SK-N-SH (cell line): ENCODE results near the gene MRPS18A.

Source experiments
- CTCF ChIP-seq: fragments of 200-600 bp; sonication (generic); IDR thresholded peaks from 2 replicates; pipeline ENCODE4 v1.6.1; 2017; ENCODE audit warnings: antibody characterized with exemption, mild to moderate bottlenecking, moderate library complexity
- EP300 ChIP-seq, 2 experiments: IDR thresholded peaks; 2 replicates each; pipeline versions ENCODE4 v1.4.0 to v1.6.1; 2012; ENCODE audit warnings: borderline replicate concordance in 1 of 2, low read depth in 1 of 2, low read length in 1 of 2
- EZH2phosphoT487 ChIP-seq: fragments of 200-600 bp; sonication (generic); IDR thresholded peaks from 2 replicates; pipeline ENCODE4 v1.6.1; 2017; ENCODE audit warnings: low read depth, mixed run types, mild to moderate bottlenecking, antibody characterized with exemption, moderate library complexity, borderline replicate concordance
- FOXJ3 ChIP-seq: sonication (generic); formaldehyde crosslinking; IDR thresholded peaks from 2 replicates; pipeline ENCODE4 v1.5.1; 2020; ENCODE audit warnings: mild to moderate bottlenecking, missing genetic modification reagents
- MXI1 ChIP-seq: IDR thresholded peaks from 2 replicates; pipeline ENCODE4 v1.6.1; 2012; ENCODE audit warnings: mild to moderate bottlenecking, low read depth, low read length, improper control_type of control experiment
- PBX3 ChIP-seq: IDR thresholded peaks from 2 replicates; pipeline ENCODE4; 2012
- POLR2AphosphoS5 ChIP-seq: IDR thresholded peaks from 2 replicates; pipeline ENCODE4 v1.6.1; 2012; ENCODE audit warnings: low read depth, low read length
- TCF12 ChIP-seq: IDR thresholded peaks from 2 replicates; pipeline ENCODE4 v1.4.0; 2012
- TEAD4 ChIP-seq: IDR thresholded peaks from 2 replicates; pipeline ENCODE4 v1.4.0; 2012; ENCODE audit warnings: mild to moderate bottlenecking, borderline replicate concordance; ENCODE audit not compliant: insufficient read depth
- USF1 ChIP-seq: IDR thresholded peaks from 2 replicates; pipeline ENCODE4 v1.4.0; 2012; ENCODE audit warnings: low read depth, borderline replicate concordance
- YY1 ChIP-seq: IDR thresholded peaks from 2 replicates; pipeline ENCODE4 v1.4.0; 2012; ENCODE audit warnings: low read depth, mild to moderate bottlenecking
- ZBTB33 ChIP-seq: IDR thresholded peaks from 2 replicates; pipeline ENCODE4 v1.4.0; 2012; ENCODE audit warnings: low read depth, borderline replicate concordance

- TF ChIP-seq CTCF (no peak), FOXJ3 (CRISPR knock-in tag) (no peak), EZH2phosphoT487 (no peak), YY1 (no peak), POLR2AphosphoS5 (no peak), ZBTB33 (no peak), MXI1 (no peak), PBX3 (no peak), TCF12 (no peak), USF1 (no peak), EP300 (IDR thresholded peaks at IDR 0.05; ENCODE audit: borderline replicate concordance in 1 of 2, low read depth in 1 of 2, low read length in 1 of 2) (no peak), TEAD4 (no peak)
Measured at GRCh38 chr6:43677759-43678158, 9.8 kb downstream of the MRPS18A start.
